EH (cell line): ENCODE measurements around the gene RIPK3.
"Not testable (repeated sequence)": the region's sequence is repeated elsewhere in the genome, so short reads cannot be mapped to it uniquely, and the experiment has no call there.

ENCODE experiments used
- DNase-seq: peaks from one replicate; pipeline ENCODE4 v3.0.0-alpha.2; 2015; ENCODE audit warnings: low read depth

RIPK3 gene

DNA sequence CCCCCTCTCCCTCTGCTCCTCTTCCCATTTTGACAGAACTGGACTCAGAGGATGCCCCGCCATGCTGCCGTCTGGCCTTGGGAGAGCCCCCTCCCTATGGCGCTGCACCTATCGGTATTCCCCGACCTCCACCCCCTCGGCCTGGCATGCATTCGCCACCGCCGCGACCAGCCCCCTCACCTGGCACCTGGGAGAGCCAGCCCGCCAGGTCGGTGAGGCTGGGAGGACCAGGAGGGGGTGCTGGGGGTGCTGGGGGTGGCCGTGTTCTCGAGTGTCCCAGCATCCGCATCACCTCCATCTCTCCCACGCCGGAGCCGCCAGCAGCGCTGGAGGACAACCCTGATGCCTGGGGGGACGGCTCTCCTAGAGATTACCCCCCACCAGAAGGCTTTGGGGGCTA lies 29.7 kb upstream of the RIPK3 start:
- DNase-seq = no peak

DNA sequence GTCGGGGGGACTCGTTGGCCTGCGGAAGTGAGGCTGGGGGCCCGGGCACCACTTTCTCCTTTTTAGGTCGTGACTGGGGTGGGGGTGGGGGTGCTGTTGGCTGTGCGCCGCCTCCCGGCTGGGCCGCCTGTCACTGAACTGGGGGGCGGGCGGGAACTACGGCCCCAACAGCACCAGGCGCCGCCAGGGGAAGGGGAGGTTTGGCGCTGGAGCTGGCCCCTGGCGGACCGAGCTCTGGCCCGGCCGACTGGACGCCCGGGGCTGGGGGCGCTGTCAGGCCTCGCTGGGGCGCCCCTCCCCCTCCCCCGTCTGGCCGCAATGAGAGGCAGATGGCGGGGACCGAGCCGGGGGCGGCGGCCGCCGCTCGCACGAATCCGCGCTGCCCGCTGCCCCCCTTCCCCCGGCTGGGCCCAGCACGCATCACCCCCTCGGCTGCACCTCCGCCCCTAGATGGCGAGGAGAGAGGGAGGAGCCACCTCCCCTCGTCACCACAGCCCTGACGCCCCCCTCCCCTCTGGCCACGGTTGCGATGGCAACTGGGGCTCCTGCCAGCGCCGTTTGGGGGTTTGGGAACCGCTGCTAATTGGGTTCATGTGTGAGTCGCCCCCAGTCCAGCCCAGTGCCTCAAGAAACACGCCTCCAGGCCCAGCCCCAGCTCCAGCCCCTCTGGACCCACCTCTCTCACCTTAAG lies 28.9 kb upstream of the RIPK3 start:
- DNase-seq = peak; percentile 83

DNA sequence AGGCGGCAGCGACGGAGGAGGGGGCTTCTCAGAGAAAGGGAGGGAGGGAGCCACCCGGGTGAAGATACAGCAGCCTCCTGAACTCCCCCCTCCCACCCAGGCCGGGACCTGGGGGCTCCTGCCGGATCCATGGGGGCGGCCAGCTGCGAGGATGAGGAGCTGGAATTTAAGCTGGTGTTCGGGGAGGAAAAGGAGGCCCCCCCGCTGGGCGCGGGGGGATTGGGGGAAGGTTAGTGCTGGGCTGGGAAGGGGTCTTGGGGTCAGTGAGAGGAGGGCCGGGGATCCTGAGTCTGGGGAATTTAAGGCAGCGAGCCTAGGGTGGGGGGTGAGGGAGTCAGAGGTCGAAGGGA lies 28.4 kb upstream of the RIPK3 start:
- DNase-seq = no peak

DNA sequence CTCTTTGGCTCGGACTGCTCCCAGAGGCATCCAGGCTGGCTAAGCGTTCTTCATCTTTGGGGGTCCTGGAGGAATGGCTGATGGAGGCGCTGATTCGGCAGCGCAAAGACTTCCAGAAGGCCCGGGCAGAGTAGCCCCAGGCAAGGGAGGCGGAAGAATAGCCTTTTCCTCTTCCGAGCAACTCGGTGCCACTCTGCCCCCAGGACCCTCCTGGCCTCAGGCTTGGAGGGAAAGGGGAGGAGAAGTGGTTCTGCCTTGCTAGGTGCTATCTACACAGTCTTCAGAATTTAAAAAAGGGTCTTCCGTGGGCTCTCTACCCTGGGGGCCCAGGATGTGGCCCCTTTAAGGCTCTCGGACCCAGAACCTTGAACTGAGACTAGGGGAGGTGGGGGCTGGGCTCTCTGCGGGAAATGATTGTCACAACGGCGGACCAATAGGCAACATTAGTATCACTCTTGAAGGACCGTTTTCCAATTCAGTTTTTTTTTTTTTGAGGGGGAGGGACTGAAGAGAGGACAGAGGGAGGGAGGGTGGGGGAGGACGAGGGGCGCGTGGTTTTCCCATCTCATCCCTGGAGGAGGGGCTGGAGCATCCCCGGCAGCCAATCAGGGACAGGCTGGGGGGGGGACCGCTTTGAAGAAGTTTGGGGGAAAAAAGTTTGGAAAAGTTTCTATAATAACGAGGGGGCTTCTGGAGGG lies 27.9 kb upstream of the RIPK3 start, which contains the start of gene NFATC4:
TSS of gene NFATC4 (plus strand) at position 671 of the 698 bp plus-strand sequence. CDS start 157 bp downstream, outside the sequence.
- DNase-seq = peak; percentile 97

DNA sequence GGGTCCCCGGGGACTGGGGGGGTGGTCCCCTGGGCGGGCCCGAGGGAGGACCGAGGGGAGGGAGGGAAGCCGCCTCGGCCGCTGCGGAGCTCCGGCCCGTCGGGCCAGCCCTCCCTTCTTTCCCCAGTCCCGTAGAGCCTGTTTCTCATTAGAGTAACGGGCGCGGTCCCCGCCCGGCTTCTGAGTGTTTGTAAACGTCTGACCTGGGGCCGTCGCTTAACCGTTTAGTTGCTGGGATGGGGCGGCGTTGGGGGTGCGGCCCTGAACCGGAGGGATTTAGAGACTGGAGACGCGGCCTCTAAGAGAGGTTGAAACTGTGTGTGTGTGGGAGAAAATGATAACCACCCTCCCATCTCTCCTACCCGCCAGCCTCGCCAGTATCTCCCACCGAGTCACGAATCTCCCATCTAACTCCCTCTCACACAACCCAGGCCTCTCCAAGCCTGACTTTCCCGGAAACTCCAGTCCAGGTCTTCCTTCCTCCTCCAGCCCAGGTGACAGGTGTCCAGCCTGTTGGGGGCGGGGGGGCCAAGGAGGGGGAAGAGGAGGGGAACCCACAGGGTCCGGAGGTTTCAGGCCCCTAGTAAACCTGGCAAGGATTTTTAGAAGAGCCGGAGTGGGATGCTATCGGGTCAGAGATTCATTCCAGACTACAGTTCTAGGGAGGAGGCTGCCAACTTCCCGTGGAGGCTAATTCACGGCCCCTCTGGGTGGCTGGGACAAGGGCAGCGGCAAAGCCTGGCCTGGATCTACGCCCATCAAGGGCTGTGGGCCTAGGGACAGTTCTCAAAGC lies 27.1 kb upstream of the RIPK3 start:
- peak; percentile 95 for DNase-seq

DNA sequence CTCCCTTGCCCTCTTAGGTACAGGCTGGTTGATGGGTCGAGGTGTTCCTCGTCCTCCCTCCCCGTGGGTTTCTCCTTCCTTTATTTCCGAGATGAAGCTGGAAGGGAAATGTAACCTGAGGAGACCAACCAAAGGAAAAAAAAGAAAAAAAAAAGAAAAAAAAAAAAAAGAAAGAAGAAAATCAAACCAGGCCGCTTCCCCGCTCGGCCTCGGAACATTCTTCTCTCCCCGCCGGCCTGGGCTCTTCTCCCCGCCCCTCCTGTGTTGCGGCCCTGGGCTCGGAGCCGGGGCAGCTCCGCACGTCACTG lies 26.6 kb upstream of the RIPK3 start:
- DNase-seq = no peak

DNA sequence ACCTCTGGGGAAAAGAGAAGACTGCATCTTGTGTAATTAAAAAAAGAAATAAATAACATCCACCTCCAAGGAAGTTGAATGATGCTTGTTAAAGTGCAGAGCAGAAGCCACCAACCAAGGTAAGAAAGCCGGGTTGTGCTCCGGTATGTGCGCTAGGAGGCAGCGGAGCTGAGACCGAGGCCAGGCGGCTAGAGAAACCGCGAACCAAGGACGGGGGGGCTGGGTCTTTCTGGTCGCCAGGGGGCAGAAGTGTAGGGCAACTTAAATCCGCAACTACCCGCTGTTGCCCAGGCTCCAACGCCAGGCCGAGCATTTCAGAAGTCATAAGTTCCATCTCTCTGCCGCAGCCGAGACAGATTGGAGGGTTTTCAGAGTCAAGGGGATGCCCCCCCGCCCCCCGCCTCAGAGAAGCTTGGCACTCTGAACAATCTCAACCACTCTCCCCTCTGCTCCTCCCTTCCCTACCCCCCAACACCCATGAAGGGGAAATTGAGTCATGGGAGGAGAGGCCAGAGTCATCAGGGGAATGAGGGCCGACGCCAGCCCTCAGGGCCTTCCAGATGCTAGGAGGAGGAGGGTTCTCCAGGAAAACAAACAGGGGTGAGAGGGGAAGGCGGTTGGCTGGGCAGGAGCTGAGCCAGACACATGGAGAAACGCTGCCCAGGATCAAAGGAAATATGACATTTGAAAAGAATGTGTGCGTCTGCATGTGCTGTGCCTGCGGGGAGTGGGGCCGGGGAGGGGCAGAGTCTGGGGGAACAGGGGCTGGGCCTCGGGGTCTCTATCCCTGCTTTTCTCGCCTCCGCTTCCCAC lies 26.0 kb upstream of the RIPK3 start:
- DNase-seq = peak; percentile 94

DNA sequence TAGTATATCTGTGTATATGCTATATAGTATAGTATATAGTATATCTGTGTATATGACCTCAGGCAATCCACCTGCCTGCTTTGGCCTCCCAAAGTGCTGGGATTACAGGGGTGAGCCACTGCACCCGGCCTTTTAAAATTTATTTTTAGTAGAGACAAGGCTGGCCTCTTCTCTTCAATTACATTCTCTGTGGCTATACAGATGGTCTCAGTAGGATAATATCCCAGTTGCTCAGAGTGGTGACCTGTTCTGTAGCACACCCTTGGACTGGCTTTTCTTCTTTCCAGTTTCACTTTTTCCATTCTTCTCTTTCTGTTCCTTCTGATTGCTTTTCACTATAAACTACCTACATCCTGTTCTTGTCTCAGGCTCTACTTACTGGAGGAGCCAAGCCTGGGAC lies 25.1 kb upstream of the RIPK3 start:
- DNase-seq = no peak

DNA sequence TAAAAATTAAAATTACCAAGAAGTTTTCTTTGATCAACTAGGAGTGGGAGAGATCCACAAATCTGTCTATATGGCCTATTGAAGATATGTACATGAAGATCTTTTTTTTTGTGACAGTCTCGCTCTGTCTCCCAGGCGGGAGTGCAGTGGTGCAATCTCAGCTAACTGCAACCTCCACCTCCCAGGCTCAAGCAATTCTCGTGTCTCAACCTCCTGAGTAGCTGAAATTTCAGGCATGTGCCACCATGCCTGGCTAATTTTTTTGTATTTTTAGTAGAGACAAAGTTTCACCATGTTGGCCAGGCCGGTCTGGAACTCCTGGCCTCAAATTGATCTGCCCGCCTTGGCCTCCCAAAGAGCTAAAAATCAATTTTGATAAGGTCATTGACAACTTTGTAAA lies 23.6 kb upstream of the RIPK3 start:
- no peak for DNase-seq

DNA sequence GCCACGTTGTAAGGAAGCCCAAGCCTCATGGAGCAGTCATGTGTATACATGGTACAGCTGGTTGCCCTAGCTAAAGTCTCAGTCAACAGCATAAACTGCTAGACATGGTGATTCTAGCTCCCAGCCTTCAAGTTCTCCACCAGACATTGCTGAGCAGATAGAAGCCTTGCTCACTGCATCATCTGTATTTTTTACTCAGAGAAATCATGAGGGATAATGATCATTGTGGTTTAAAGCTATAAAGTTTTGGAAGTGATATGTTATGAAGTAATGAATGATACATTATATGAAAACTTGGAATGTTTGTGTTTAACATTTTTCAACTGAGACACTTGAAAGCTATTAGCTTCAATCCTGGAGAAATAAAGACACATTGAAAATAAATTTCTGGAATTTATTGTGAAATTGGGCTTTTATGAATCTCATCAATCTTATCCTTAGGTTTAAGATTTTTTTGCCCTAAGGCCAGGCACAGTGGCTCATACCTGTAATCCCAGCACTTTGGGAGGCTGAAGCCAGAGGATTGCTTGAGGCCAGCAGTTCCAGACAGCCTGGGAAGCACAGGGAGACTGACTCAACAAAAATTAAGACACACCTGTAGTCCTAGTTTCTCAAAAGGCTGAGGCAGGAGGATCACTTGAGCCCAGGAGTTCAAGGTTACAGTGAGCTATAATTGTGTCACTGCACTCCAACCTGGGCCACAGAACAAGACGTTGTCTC lies 22.6 kb upstream of the RIPK3 start:
- peak; percentile 90 for DNase-seq

DNA sequence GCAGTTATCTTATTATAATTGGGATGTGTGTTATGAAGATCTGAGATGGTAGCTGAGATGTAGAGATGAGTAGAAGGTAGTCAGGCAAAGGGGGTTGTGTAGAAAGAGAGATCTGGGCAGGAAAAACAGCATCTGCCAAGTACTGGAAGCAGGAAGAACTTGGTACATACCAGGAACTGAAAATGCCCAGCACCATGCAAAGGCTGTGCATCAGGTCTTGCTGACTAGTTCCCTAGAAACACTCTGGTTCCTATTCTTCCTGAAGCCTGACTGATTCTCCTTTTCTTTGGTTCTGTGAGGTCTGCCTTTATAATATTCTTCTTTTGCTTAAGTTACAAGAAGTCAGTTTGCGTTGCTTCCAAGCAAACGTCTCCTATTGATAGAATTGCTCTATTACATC lies 21.5 kb upstream of the RIPK3 start:
- DNase-seq = no peak

DNA sequence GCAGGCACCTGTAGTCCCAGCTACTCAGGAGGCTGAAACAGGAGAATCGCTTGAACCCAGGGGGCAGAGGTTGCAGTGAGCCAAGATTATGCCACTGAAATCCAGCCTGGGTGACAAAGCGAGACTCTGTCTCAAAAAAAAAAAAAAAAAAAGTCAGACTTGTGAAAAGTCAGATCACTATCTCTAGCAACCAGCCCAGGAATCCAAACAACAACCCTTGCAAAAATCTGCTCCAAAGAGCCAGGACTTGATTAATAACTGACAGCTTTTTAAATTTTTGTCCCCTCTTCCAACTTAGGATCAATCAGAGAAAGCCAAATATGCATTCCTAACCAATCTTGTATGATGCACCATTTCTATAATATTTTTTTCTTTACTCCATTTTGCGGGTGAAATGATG lies 20.5 kb upstream of the RIPK3 start:
- no peak for DNase-seq

DNA sequence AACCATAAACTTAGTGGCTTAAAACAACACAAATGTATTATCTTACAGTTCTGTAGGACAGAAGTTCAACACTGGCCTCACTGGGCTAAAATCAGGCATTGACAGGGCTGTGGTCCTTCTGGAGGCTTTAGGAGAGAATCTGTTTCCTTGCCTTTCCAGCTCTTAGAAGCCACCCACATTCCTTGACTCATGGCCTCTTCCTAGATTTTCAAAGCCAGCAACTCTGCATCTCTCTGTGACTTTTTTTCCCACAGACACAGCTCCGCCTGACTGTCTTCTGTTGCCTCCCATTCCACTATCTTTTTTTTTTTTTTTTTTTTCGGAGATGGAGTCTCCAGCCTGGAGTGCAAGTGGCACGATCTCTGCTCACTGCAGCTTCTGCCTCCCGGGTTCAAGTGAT lies 16.4 kb upstream of the RIPK3 start:
- no peak for DNase-seq

DNA sequence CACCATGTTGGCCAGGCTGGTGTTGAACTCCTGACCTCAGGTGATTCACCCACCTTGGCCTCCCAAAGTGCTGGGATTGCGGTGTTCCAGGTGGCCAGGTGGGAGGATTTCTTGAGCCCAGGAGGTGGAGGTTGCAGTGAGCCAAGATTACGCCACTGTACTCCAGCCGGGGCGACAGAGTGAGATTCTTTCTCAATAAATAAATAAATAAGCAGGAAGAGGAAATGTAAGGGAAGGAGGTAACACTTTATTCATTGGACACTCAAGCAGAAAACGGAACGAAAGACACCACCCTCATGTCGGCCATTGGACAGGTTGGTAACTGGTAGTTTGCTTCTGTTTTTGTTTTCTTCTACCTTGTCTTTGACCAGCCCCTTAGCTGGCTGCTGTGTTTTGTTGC lies 15.2 kb upstream of the RIPK3 start:
- DNase-seq = no peak

DNA sequence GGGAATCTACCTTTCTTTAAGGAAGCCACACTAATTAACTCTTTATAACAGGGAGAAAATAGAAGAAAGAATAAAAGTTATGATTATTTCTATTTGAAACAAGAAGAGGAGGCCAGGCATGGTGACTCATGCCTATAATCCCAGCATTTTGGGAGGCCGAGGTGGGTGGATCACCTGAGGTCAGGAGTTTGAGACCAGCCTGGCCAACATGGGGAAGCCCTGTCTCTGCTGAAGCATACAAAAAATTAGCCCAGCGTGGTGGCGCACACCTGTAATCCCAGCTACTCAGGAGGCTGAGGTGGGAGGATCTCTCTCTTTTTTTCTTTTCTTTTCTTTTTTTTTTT lies 14.7 kb upstream of the RIPK3 start:
- DNase-seq = not testable (repeated sequence)

DNA sequence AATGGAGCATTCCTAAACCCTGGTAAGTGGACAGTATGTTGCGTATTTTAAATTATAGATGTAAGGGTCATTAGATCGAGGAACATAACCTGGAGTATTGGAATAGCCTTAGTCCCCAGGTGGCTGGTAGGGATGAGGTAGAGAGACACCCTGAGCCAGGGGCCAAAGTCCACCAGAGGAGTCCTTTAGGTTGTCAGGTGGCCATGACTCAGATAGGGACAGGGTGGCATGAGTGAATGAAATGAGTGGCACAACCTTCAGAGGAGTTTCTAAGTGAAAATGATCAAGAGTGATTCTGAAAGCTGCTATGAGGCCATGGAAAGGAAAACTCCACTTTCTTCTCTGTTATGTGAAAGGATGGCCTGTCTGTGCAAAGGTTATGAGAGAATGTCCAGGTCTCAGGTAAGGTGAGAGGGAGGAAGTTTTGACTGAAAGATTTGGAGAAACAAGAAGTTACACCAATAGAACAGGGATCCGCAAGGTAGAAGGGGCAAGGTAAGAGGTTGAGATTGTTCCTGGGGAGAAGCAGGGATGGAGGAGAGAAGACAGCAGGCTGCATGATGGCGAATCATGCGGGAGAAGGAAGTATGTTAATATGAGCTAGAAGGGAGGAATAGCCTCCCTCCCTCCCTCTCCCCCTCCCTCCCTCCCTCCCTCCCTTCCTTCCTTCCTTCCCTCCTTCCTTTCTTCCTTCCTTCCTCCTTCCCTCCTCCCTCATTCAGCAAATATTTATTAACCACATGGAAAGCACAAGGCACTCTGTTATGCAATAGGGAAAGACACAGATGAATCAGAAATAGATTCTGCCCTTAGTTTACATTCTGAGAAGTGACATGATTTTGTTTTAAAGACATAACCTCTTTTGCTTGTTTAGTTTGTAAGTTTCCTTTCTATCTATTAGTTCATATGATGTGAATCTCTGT lies 14.0 kb upstream of the RIPK3 start:
- DNase-seq = peak; percentile 70

DNA sequence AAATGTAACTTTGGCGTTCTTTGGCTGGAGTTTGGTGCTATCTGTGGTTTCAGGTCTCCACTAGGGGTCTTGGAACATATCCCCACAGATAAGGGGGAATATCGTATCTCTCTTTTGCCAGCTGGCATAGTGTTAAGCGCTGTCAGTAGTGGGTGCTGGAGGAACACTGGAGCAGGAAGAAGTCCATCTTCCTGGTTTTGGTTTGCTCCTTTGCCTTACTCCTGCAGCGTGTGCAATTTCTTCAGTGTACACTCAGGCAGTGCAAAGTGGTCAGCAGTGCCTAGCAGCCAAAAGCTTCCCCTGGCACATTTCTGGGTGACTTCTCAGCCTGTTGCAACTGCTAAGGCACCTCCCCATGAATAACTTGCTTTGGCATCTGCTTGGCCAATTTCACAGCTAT lies 11.7 kb upstream of the RIPK3 start:
- DNase-seq = peak; percentile 58

DNA sequence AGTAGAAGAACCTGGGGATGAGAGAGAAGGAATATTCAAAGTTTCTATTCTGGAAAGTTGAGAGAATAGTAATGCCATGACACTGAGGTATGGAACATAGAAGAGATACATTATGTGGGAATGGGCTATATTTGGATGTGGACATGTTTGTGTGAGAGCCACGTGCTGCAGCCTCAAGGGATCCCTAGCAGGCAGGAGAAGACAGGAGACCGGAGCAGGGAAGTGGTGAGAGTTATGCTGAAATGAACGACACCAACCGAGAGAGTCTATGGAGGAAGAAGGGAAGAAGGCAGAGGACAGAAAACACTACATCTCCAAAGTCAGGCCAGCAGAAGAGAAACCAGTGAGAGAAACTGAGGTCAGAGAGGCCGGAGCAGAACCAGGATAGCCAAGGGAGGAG lies 10.0 kb upstream of the RIPK3 start:
- DNase-seq = no peak

DNA sequence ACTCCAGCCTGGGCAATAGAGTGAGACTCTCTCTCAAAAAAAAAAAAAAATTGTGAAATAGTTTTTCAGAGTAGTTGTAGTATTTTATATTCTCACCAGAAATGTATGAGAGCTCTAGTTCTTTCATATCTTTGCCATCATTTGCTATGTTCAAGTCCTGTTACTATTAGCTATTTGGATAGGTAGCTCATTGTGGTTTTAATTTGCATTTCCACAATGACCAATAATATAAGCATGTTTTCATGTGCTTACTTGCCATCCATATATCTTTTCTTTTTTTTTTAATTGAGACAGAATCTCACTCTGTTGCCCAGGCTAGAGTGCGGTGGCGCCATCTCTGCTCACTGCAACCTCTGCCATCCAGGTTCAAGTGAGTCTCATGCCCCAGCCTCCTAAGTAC lies 8.4 kb upstream of the RIPK3 start:
- no peak for DNase-seq

DNA sequence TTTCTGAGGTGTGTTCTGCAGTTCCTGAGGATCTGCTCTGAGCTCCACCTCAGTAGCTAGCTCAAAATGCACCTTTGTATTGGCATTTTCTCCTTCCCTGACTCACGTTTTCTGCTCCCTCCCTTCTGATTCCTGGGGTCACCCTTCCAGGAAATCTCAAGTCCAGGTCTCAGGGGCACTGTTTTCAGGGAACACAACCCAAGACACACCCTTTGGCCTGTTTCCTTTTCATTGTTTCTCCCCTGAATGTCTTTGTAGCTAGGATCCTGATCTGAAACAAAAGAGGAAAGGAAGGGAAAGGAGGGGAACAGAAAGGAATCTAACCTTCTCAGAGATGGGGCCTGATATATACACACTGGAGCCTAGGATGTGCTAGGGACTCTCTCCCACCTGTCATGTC lies 7.3 kb upstream of the RIPK3 start:
- DNase-seq = no peak
